Measurements from ENCODE around the gene GATA2.

DNA sequence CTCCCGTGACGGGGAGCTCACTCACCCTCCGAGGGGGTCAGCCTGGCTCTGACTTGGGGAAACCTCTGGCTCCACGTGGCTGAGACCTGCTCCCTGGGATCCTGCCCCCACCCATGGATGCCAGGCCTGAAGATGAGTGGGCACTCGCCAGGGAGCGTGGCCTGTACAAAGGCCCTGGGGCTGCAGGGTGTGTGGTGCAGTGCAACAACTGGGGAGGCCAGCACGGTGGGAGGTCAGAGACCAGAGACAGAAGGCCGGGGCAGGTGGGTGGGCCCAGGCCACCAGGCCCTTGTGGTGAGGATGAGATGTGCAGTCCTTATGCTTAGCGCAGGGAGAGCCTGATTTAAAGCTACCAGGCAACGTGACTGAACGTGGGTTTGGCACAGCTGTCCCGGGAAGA, 31.3 kb downstream of the GATA2 start:
- no peak for TF ChIP-seq EZH2 (IDR thresholded peaks at IDR 0.05; ENCODE audit: insufficient read depth, poor library complexity, severe bottlenecking)
- no peak for TF ChIP-seq EZH2phosphoT487 (IDR thresholded peaks at IDR 0.05; ENCODE audit: insufficient read depth, low read depth)
